G401 (cell line): ENCODE results near the gene SOS1. TPM values are rescaled to one million over a fixed set of nuclear protein-coding genes. Genes with fewer than 3 reads are reported as not detected.
"Not testable (repeated sequence)": the region's sequence is repeated elsewhere in the genome, so short reads cannot be mapped to it uniquely, and the experiment has no call there.

Source experiments
- DNase-seq: peaks from one replicate; pipeline ENCODE4 v3.0.0-alpha.2; 2015; ENCODE audit warnings: low spot score
- in situ Hi-C: cut with HindIII; loops from 2 replicates; pipeline ENCODE4 v1.10.0; 2016; ENCODE audit warnings: low sequenced_read_pairs, mixed read lengths
- total RNA-seq: library from RNA; depleted of rRNA; stranded (reverse); fragments of >200 nt; shearing (Covaris generic); gene quantifications from 2 replicates; pipeline ENCODE4 v1.2.3, GENCODE V29; 2014; rRNA removed

The SOS1 gene
- total RNA-seq, 1 experiment from 2014 or later: 22.0 TPM

DNA sequence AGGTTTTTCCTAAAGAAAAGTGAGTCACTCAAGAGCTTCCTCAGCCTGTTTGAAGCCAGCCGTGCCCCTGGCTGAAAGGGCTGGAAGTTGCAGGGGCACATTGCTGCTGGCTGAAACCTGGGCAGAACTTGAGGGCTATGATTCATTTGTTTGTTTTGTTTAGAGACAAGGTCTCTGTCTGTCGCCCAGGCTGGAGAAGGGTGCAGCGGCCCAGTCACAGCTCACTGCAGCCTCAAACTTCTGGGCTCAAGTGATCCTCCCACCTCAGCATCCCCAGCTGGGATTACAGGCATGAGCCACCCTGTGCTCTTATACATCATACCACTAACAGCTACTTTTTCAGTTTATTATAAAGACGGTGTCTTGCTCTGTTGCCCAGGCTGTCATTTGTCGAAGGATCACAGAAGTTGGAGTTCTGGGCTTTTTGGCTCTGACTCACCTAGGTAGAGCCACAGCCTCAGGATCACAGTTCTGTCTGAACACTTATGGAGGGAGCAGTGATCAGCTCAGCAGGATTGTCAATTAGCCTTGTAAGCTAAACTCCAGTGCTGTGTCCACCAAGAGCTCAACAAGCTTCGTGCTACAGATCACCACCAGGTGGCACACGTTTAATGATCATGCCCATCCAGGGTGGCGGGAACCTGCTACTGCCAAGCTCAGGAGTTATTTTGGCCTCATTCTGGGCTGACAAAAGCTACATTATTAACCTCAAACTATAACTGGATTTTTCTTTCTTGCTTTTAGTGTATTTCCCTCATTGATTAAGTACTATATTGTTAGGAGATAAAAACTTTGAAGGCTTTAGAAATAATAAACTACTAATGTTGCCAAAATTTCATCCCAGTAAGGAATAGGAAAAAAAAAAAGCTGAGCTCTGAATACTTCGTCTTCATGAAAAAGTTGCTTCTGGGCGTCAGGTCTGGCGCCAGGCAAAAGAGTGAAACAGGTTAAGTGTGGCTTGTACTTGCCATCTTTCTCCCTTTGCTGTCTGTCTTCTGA, 173.3 kb downstream of the SOS1 start:
- in situ Hi-C loops: no loop called here
- DNase-seq: peak; percentile 73

GRCh38 chr2:38945911-38946310, 174.9 kb downstream of the SOS1 start:
- no peak for DNase-seq
- in situ Hi-C loops: no loop called here

- in situ Hi-C loops: no loop called here
- no peak for DNase-seq
Measured at GRCh38 chr2:38945372-38945771, 175.5 kb downstream of the SOS1 start.

- in situ Hi-C loops: no loop called here
- no peak for DNase-seq
Measured at GRCh38 chr2:38943784-38944183, 177.1 kb downstream of the SOS1 start.

GRCh38 chr2:38940746-38941145, 180.1 kb downstream of the SOS1 start:
- in situ Hi-C loops: no loop called here

GRCh38 chr2:38937548-38937947, 183.3 kb downstream of the SOS1 start:
- no peak for DNase-seq
- in situ Hi-C loops: no loop called here

More at GRCh38 chr2:38940746-38941145, 180.1 kb downstream of the SOS1 start:
- DNase-seq: no peak

GRCh38 chr2:38936516-38936915, 184.3 kb downstream of the SOS1 start:
- in situ Hi-C loops, DNase-seq: not testable (repeated sequence)

DNA sequence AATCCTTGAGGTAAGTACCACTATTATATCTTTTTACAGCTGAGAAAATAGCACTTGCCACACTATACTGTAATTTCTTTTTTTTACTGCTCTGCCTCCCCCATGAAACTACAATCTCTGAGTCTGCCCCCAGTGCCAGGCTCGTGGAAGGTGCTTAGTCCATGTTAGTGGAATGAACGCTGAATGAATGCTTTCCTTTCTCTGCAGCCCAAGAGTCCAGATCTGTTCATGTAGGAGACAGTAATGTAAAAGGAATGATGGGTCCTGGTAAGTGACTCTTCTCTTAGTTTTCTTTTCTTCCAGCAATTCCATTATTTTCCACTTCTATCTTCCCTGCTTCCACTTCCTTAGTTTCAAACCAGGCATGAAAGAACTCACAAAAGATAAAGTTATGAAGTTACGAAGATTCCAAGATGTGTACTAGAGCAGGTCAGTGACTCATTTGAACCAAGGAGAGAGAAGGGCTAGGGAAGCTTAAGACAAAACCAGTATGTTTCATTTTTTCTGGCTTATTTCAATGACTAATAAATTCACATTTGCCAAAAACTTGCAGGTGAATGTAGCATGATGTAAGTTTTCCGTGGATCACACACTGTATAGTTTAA, 185.2 kb downstream of the SOS1 start:
- in situ Hi-C loops: no loop called here
- DNase-seq: no peak

DNA sequence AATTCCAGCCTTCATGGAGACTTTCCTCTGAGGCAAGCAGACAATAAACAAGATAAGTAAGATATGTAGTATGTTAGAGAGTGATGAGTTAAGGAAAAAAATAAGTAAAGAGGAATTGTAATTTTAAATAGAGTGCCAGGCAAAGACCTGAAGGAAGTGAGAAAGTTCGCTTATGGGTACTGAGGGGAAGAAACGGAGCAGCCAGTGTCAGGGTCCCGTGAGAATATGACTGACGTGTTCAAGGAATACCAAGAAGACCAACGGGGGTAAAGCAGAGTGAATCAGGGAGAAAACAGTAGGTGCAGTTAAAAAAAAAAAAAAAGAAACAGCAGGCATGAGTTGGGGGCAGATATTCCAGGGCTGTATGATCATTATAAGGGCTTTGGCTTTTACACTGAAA, 186.1 kb downstream of the SOS1 start:
- in situ Hi-C loops: no loop called here
- DNase-seq: no peak

DNA sequence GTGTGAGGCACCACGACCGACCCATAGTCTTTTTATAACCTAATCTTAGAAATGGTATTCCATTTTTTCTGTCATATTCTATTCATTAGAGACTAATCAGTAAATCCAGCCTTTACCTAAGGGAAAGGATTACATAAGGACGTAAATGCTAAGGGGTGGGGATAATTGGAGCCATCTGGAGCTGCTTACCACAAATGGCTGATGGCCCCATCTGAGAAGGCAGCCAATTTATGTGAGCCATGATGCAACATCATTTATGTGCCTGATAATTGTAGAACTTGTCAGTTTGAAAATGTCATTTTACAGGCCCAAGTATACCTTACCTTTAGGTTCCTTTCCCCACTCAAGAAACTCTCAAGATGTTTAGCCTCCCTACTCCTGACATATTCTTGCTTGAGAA, 187.2 kb downstream of the SOS1 start:
- no peak for DNase-seq
- in situ Hi-C loops: no loop called here

DNA sequence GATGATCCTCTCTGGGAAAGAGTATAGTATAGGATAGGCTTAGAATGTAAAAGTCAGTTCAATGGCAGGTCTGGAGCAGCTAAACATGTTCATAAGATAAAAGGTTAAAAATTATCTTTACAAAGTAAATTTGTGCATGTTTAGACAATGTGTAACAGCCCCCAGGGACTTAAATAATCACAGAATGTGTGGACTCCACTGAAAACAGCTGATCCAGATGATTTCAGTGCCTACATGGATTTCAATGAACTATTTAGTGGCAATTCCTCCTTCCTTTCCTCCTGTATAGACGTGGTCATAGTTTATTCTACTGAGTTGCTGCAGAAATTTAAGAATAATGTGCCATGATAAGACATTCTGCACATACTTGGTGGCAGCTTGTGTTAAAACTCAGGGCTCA, 188.3 kb downstream of the SOS1 start:
- DNase-seq: no peak
- in situ Hi-C loops: no loop called here

Other genes with a start within 250 kb of the SOS1 start
- 35.8 and 38.1 TPM in 2 replicates for gene DHX57, start 245.1 kb downstream of the SOS1 start, total RNA-seq
- gene MORN2, start 245.1 kb downstream of the SOS1 start, total RNA-seq: 29.6 and 30.5 TPM in 2 replicates
- not detected in 2 replicates for gene ARHGEF33, start 231.2 kb downstream of the SOS1 start, total RNA-seq
- 1.6 TPM in 1 of 2 replicates, not detected in the other for gene CDKL4, start 122.9 kb upstream of the SOS1 start, total RNA-seq